ENCODE measurements around the gene ZCCHC10. TPM values are rescaled to one million over a fixed set of nuclear protein-coding genes. Genes with fewer than 3 reads are reported as not detected.

Gene ZCCHC10
- total and polyA plus RNA-seq, 2 donors from 2014 or later, result 19.9 to 32.7 TPM

DNA sequence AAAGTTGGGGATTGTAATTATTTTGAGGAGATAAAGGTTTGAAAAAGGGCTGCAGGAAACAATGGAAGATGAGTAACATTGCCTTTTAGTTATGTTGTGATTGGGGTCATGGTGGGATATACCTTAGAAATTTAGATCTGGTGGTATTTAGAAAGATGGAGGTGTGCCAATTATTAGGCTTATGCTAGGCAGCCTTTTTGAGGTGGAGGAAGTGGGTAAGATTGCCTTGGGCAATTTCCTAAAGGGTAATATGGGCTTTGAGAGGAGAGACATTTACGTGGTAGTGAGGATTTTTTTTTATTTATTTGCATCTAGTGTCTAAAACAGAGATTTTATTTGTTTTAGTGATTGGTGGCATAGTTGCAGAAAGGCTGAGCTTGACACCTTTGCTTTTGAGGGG is 35.9 kb upstream of the ZCCHC10 start:
- DNase-seq, result no peak
- H3K4me1 ChIP-seq (ENCODE audit: control insufficient read depth in 2 of 3, insufficient read depth in 2 of 3, low read depth in 1 of 3, low read length in 3 of 3), result peaks cover 0 to 9% (median 0%) of the 10 kb centered on the region in 3 donors
- no peak for FAIRE-seq
- H3K9ac ChIP-seq (ENCODE audit: low read length in 3 of 3), result no peak overlapping the region
- intact Hi-C loops (cut with DNase I), result no loop called here
- H3K9me3 ChIP-seq (ENCODE audit: control insufficient read depth in 2 of 3, insufficient read depth in 1 of 3, low read length in 3 of 3), result no peaks in the 10 kb centered on the region
- H3K27me3 ChIP-seq (ENCODE audit: control insufficient read depth, insufficient read depth, low read length), result no peaks in the 10 kb centered on the region
- H3K4me3 ChIP-seq (ENCODE audit: low read length in 3 of 3), result no peak overlapping the region
- no peak overlapping the region for H3K27ac ChIP-seq (ENCODE audit: low read depth in 2 of 2, low read length in 2 of 2)
- peaks cover 2 to 11% (median 3%) of the 10 kb centered on the region in 3 donors for H3K36me3 ChIP-seq (ENCODE audit: control insufficient read depth in 2 of 3, insufficient read depth in 3 of 3, low read length in 3 of 3)
- TF ChIP-seq, protein P1, sequence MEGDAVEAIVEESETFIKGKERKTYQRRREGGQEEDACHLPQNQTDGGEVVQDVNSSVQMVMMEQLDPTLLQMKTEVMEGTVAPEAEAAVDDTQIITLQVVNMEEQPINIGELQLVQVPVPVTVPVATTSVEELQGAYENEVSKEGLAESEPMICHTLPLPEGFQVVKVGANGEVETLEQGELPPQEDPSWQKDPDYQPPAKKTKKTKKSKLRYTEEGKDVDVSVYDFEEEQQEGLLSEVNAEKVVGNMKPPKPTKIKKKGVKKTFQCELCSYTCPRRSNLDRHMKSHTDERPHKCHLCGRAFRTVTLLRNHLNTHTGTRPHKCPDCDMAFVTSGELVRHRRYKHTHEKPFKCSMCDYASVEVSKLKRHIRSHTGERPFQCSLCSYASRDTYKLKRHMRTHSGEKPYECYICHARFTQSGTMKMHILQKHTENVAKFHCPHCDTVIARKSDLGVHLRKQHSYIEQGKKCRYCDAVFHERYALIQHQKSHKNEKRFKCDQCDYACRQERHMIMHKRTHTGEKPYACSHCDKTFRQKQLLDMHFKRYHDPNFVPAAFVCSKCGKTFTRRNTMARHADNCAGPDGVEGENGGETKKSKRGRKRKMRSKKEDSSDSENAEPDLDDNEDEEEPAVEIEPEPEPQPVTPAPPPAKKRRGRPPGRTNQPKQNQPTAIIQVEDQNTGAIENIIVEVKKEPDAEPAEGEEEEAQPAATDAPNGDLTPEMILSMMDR (IDR thresholded peaks at IDR 0.05; ENCODE audit: borderline replicate concordance, extremely low read depth, insufficient read depth), result no peak

GRCh38 chr5:133059621-133060020 is 33.3 kb upstream of the ZCCHC10 start:
- peaks cover 0 to 11% (median 9%) of the 10 kb centered on the region in 3 donors for H3K4me1 ChIP-seq (ENCODE audit: control insufficient read depth in 2 of 3, insufficient read depth in 2 of 3, low read depth in 1 of 3, low read length in 3 of 3)
- intact Hi-C loops (cut with DNase I), result no loop called here
- H3K9ac ChIP-seq (ENCODE audit: low read length in 3 of 3), result no peak overlapping the region

GRCh38 chr5:133056891-133057290 is 30.5 kb upstream of the ZCCHC10 start:
- no peaks in the 10 kb centered on the region for H3K27me3 ChIP-seq (ENCODE audit: control insufficient read depth, insufficient read depth, low read length)
- no peak overlapping the region for H3K4me3 ChIP-seq (ENCODE audit: low read length in 3 of 3)
- no peak overlapping the region for H3K27ac ChIP-seq (ENCODE audit: low read depth in 2 of 2, low read length in 2 of 2)
- no peak for FAIRE-seq
- no peak for DNase-seq
- H3K9me3 ChIP-seq (ENCODE audit: control insufficient read depth in 2 of 3, insufficient read depth in 1 of 3, low read length in 3 of 3), result no peaks in the 10 kb centered on the region
- H3K9ac ChIP-seq (ENCODE audit: low read length in 3 of 3), result no peak overlapping the region
- peaks cover 0 to 13% (median 9%) of the 10 kb centered on the region in 3 donors for H3K4me1 ChIP-seq (ENCODE audit: control insufficient read depth in 2 of 3, insufficient read depth in 2 of 3, low read depth in 1 of 3, low read length in 3 of 3)
- intact Hi-C loops (cut with DNase I), result no loop called here
- no peaks in the 10 kb centered on the region for H3K36me3 ChIP-seq (ENCODE audit: control insufficient read depth in 2 of 3, insufficient read depth in 3 of 3, low read length in 3 of 3)
- TF ChIP-seq, protein P1 (IDR thresholded peaks at IDR 0.05; ENCODE audit: borderline replicate concordance, extremely low read depth, insufficient read depth), result no peak

More at GRCh38 chr5:133059621-133060020, 33.3 kb upstream of the ZCCHC10 start:
- DNase-seq, result no peak
- Histone ChIP-seq H3K4me3 (ENCODE audit: low read length in 3 of 3) (no peak overlapping the region), H3K27ac (ENCODE audit: low read depth in 2 of 2, low read length in 2 of 2) (no peak overlapping the region), H3K27me3 (ENCODE audit: control insufficient read depth, insufficient read depth, low read length) (no peaks in the 10 kb centered on the region), H3K9me3 (ENCODE audit: control insufficient read depth in 2 of 3, insufficient read depth in 1 of 3, low read length in 3 of 3) (no peaks in the 10 kb centered on the region), H3K36me3 (ENCODE audit: control insufficient read depth in 2 of 3, insufficient read depth in 3 of 3, low read length in 3 of 3) (no peaks in the 10 kb centered on the region)
- FAIRE-seq, result no peak
- TF ChIP-seq, protein P1 (IDR thresholded peaks at IDR 0.05; ENCODE audit: borderline replicate concordance, extremely low read depth, insufficient read depth), result no peak

Measured in kidney (tissue), 14 donors.